IMR-90 (cell line): ENCODE data around the gene NEIL1.
"Not testable (repeated sequence)": the region's sequence is repeated elsewhere in the genome, so short reads cannot be mapped to it uniquely, and the experiment has no call there.

Source experiments
- BHLHE40 ChIP-seq: fragments of 150-350 bp; IDR thresholded peaks from 2 replicates; pipeline ENCODE4 v1.6.1; 2016; ENCODE audit warnings: mild to moderate bottlenecking, low read depth, low read length
- CEBPB ChIP-seq: IDR thresholded peaks from 2 replicates; pipeline ENCODE4 v1.6.1; 2012; ENCODE audit warnings: low read depth, low read length, improper control_type of control experiment
- CTCF ChIP-seq: conservative IDR thresholded peaks from 2 replicates; pipeline ENCODE4 v1.5.1; 2012; ENCODE audit warnings: mild to moderate bottlenecking, low read depth, low read length, improper control_type of control experiment
- FOS ChIP-seq: fragments of 150-350 bp; IDR thresholded peaks from 2 replicates; pipeline ENCODE4 v1.6.1; 2016; ENCODE audit warnings: low read depth, low read length
- MAFK ChIP-seq: IDR thresholded peaks from 2 replicates; pipeline ENCODE4 v1.6.1; 2012; ENCODE audit warnings: low read depth, low read length, improper control_type of control experiment
- POLR2A ChIP-seq: IDR thresholded peaks from 2 replicates; pipeline ENCODE4 v1.6.1; 2012; ENCODE audit warnings: mild to moderate bottlenecking, low read depth, low read length
- RAD21 ChIP-seq: IDR thresholded peaks from 2 replicates; pipeline ENCODE4 v1.6.1; 2012; ENCODE audit warnings: low read length, improper control_type of control experiment
- RCOR1 ChIP-seq: IDR thresholded peaks from 2 replicates; pipeline ENCODE4 v1.6.1; 2012; ENCODE audit warnings: mild to moderate bottlenecking, low read length, improper control_type of control experiment; ENCODE audit not compliant: insufficient replicate concordance
- SMC3 ChIP-seq: fragments of 150-350 bp; IDR thresholded peaks from 2 replicates; pipeline ENCODE4 v1.6.1; 2016; ENCODE audit warnings: low read depth, mild to moderate bottlenecking, antibody characterized with exemption, low read length, moderate library complexity
- USF2 ChIP-seq: fragments of 150-350 bp; IDR thresholded peaks from 2 replicates; pipeline ENCODE4 v1.6.1; 2017; ENCODE audit warnings: mild to moderate bottlenecking, antibody characterized with exemption, low read length, low read depth
- TF ChIP-seq, protein P1 (sequence below): fragments of 150-350 bp; IDR thresholded peaks from 2 replicates; pipeline ENCODE4 v1.6.1; 2016; ENCODE audit warnings: low read depth, mild to moderate bottlenecking, low read length, moderate library complexity, borderline replicate concordance

DNA sequence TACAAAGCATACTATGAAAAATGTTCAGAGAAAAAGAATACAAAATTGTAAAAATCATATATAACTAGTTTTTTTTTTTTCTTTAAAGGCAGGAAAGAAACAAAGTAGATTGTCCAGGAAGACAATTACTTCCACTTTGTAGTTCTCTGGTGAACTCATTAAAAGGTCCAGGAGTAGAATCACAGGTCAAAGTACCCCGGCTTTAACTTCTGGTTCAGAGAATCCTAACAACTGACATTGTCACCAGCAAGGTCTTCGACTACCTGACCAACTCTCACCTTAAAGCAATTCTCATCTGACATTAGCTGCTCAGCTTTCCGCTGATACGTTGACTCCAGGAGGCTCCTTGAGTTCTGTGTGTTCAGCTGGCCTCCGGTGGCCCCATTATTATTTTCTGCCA, 37.1 kb downstream of the NEIL1 start:
- not testable (repeated sequence) for TF ChIP-seq CTCF, POLR2A, SMC3, CEBPB, BHLHE40, MAFK, RCOR1, FOS, USF2, RAD21
- TF ChIP-seq, protein P1, sequence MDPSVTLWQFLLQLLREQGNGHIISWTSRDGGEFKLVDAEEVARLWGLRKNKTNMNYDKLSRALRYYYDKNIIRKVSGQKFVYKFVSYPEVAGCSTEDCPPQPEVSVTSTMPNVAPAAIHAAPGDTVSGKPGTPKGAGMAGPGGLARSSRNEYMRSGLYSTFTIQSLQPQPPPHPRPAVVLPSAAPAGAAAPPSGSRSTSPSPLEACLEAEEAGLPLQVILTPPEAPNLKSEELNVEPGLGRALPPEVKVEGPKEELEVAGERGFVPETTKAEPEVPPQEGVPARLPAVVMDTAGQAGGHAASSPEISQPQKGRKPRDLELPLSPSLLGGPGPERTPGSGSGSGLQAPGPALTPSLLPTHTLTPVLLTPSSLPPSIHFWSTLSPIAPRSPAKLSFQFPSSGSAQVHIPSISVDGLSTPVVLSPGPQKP, result not testable (repeated sequence)
